ENCODE results near the gene CAMK2B. TPM values are rescaled to one million over a fixed set of nuclear protein-coding genes. Genes with fewer than 3 reads are reported as not detected.

Gene CAMK2B
- polyA plus RNA-seq, 1 donor = 1.7 TPM

GRCh38 chr7:44287488-44288380 is 37.7 kb downstream of the CAMK2B start:
- DNase-seq = no peak

GRCh38 chr7:44286618-44287487 is 38.5 kb downstream of the CAMK2B start:
- no peak for DNase-seq

GRCh38 chr7:44286182-44286617 is 39.2 kb downstream of the CAMK2B start:
- DNase-seq = no peak

- no peak for DNase-seq
Observed at GRCh38 chr7:44285561-44285960, 39.8 kb downstream of the CAMK2B start.

- DNase-seq = no peak
Observed at GRCh38 chr7:44284881-44285541, 40.4 kb downstream of the CAMK2B start.

GRCh38 chr7:44284216-44284615 is 41.2 kb downstream of the CAMK2B start:
- no peak for DNase-seq

- no peak for DNase-seq
Observed at GRCh38 chr7:44283381-44284211, 41.8 kb downstream of the CAMK2B start.

GRCh38 chr7:44282601-44283171 is 42.7 kb downstream of the CAMK2B start:
- DNase-seq = no peak

GRCh38 chr7:44281811-44282600 is 43.4 kb downstream of the CAMK2B start:
- no peak for DNase-seq

GRCh38 chr7:44280993-44281721 is 44.2 kb downstream of the CAMK2B start:
- no peak for DNase-seq

GRCh38 chr7:44280636-44280992 is 44.8 kb downstream of the CAMK2B start:
- DNase-seq = no peak

GRCh38 chr7:44279731-44280505 is 45.5 kb downstream of the CAMK2B start:
- no peak for DNase-seq

- DNase-seq = no peak
Observed at GRCh38 chr7:44279286-44279685, 46.1 kb downstream of the CAMK2B start.

- DNase-seq = no peak
Observed at GRCh38 chr7:44278451-44279161, 46.8 kb downstream of the CAMK2B start.

- no peak for DNase-seq
Observed at GRCh38 chr7:44277851-44278250, 47.5 kb downstream of the CAMK2B start.

- DNase-seq = no peak
Observed at GRCh38 chr7:44277391-44277790, 48.0 kb downstream of the CAMK2B start.

GRCh38 chr7:44276571-44277221 is 48.7 kb downstream of the CAMK2B start:
- DNase-seq = no peak
